ENCODE data around the gene C19orf85.

DNA sequence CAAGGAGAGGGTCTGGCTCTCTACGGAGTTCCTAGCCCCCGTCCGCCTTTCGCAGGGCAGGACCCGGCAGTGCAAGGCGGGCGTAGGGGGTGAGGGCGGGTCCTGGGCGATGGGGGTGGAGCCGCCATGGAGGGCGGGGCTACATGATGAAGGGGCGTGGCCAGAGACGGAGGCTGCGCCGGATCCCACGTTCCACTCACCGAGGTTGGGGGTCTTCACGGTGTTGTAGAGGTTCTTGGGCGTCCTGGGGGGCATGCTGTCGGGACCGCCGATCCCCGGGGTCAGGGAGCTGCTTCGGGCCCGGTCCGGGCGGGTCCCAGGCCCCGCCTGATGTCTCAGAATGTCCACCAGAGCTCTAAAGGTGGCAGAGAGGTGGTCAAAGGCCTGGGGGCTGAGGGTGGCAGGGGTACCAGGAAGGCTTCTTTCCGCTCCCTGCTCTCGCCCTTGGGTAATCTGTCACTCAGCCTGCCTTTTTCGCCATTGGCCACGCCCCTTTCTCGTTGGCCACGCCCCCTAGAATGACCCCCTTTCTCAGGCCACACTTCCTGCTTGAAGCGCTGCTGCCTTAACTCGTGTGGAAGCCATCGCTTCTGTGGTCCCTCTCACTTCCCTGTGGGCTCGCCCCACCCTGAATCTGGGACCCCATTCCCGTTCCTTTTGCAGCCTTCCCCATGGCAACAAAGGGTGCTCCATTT lies 24.0 kb downstream of the C19orf85 start:
- TF ChIP-seq, protein P1, sequence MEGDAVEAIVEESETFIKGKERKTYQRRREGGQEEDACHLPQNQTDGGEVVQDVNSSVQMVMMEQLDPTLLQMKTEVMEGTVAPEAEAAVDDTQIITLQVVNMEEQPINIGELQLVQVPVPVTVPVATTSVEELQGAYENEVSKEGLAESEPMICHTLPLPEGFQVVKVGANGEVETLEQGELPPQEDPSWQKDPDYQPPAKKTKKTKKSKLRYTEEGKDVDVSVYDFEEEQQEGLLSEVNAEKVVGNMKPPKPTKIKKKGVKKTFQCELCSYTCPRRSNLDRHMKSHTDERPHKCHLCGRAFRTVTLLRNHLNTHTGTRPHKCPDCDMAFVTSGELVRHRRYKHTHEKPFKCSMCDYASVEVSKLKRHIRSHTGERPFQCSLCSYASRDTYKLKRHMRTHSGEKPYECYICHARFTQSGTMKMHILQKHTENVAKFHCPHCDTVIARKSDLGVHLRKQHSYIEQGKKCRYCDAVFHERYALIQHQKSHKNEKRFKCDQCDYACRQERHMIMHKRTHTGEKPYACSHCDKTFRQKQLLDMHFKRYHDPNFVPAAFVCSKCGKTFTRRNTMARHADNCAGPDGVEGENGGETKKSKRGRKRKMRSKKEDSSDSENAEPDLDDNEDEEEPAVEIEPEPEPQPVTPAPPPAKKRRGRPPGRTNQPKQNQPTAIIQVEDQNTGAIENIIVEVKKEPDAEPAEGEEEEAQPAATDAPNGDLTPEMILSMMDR (IDR thresholded peaks at IDR 0.05; ENCODE audit: low read depth, low read length, missing input control): no peak
- TF ChIP-seq YY1 (IDR thresholded peaks at IDR 0.05): no peak

Measured in liver (tissue), 2 donors.